Right lobe of liver (tissue), 6 donors: ENCODE results near the gene BPGM. TPM values are rescaled to one million over a fixed set of nuclear protein-coding genes. Genes with fewer than 3 reads are reported as not detected.

Source experiments
- ATAC-seq, 4 donors: fragments of 200-7000 bp; cut with Tn5 transposase; one replicate each; pipeline ENCODE4 v1.9.1; 2020; ENCODE audit warnings: mild to moderate bottlenecking in 4 of 4, moderate library complexity in 4 of 4
- DNase-seq, 3 donors: peaks; one replicate each; pipeline ENCODE4 v3.0.0-alpha.2; 2020
- H3K27ac ChIP-seq, 3 donors: fragments of 200-600 bp; one replicate each; pipeline ENCODE4 v1.8.0; 2022
- H3K27me3 ChIP-seq, 2 donors: fragments of 200-600 bp; one replicate each; pipeline ENCODE4 v1.8.0; 2022
- H3K36me3 ChIP-seq, 4 donors: fragments of 200-600 bp; sonication (generic) in 1 of 4; one replicate each; pipeline versions ENCODE4 v1.5.1 to v1.8.0; 2017 to 2022; ENCODE audit warnings: control low read depth in 1 of 4
- H3K4me1 ChIP-seq, 4 donors: fragments of 200-600 bp; sonication (generic) in 1 of 4; one replicate each; pipeline versions ENCODE4 v1.5.1 to v1.8.0; 2017 to 2022; ENCODE audit warnings: control low read depth in 1 of 4
- H3K4me3 ChIP-seq, 3 donors: fragments of 200-600 bp; one replicate each; pipeline ENCODE4 v1.8.0; 2022
- H3K9me3 ChIP-seq, 4 donors: fragments of 200-600 bp; sonication (generic) in 1 of 4; one replicate each; pipeline versions ENCODE4 v1.5.1 to v1.8.0; 2017 to 2022; ENCODE audit warnings: control low read depth in 1 of 4
- POLR2A ChIP-seq: fragments of 450-650 bp; IDR thresholded peaks from one replicate; pipeline ENCODE4 v1.6.1; 2017; ENCODE audit warnings: antibody characterized with exemption, mild to moderate bottlenecking
- WGBS: methylation state at CpG from one replicate; pipeline ENCODE4 v1.1.6; 2018; ENCODE audit warnings: low coverage, low lambda C conversion rate; ENCODE audit not compliant: insufficient coverage; ENCODE audit errors: missing lambda C conversion rate; 5-methylcytosine and 5-hydroxymethylcytosine counted together
- intact Hi-C, 2 donors: fragments of 100-400 bp; cut with DNase I; formaldehyde crosslinking; loops; one replicate each; pipeline versions ENCODE4 v1.11.2 to v1.14.1; 2022
- total RNA-seq, 6 experiments: library from RNA; depleted of rRNA in 2 of 6; stranded (reverse); fragments of >200 nt in 2 of 6; fragmentation: NEBNext Ultra II Directional in 3 of 6; extraction: Animal tissue kit (Norgen Biotek cat#: 25700) in 3 of 6; gene quantifications; one replicate each; pipeline versions ENCODE4 v1.1.0 to v1.2.4, GENCODE V29; 2016 to 2023
- TF ChIP-seq, protein P1 (sequence below), 4 donors: fragments of 200-600 bp in 3 of 4; fragments of 450-650 bp in 1 of 4; IDR thresholded peaks; one replicate each; pipeline versions ENCODE4 v1.5.1 to v1.8.0; 2016 to 2022; ENCODE audit warnings: antibody characterized with exemption in 4 of 4, mild to moderate bottlenecking in 2 of 4
- donor health status: DM: no; HTN: yes; CAD: no.
- donor health status: DM: no; HTN: no; CAD: no.
- donor health status: DM: no; HTN: no; CAD: no.
- donor health status: DM: no; HTN: yes; CAD: no.
- donor health status: DM: no; HTN: yes; CAD: no.

Gene BPGM
- total RNA-seq, 6 experiments from 2014 or later, result 5.9 to 10.9 (median 7.3) TPM

DNA sequence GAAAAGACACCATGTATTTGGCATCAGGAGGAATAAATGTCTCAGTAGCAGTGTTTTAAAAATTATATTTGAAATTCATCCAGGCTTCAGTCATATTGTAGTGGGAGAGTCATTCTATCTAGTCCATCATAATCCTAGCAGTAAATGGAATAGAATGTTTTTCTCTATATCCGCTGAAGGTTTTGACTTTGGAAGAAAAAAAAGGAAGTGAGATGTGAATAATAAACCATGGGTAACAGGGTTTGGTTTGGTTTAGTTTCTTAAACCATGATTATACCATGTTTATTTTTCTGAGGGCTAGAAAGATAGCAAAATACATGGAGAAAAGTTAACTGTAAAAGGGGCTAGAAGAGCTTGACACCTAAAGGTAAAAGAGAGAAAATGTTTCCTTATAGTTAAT is 16.4 kb upstream of the BPGM start:
- H3K4me3 ChIP-seq, result no peak overlapping the region
- intact Hi-C loops, result no loop called here
- no peaks in the 10 kb centered on the region for H3K9me3 ChIP-seq
- DNase-seq (no peak), ATAC-seq (no peak)
- TF ChIP-seq, protein P1, sequence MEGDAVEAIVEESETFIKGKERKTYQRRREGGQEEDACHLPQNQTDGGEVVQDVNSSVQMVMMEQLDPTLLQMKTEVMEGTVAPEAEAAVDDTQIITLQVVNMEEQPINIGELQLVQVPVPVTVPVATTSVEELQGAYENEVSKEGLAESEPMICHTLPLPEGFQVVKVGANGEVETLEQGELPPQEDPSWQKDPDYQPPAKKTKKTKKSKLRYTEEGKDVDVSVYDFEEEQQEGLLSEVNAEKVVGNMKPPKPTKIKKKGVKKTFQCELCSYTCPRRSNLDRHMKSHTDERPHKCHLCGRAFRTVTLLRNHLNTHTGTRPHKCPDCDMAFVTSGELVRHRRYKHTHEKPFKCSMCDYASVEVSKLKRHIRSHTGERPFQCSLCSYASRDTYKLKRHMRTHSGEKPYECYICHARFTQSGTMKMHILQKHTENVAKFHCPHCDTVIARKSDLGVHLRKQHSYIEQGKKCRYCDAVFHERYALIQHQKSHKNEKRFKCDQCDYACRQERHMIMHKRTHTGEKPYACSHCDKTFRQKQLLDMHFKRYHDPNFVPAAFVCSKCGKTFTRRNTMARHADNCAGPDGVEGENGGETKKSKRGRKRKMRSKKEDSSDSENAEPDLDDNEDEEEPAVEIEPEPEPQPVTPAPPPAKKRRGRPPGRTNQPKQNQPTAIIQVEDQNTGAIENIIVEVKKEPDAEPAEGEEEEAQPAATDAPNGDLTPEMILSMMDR (IDR thresholded peaks at IDR 0.05), result no peak
- TF ChIP-seq POLR2A, result no peak
- no peaks in the 10 kb centered on the region for H3K36me3 ChIP-seq
- 81% methylated on average over 1 of the region's 1 CpG for WGBS
- no peaks in the 10 kb centered on the region for H3K27me3 ChIP-seq
- H3K4me1 ChIP-seq, result no peaks in the 10 kb centered on the region
- H3K27ac ChIP-seq, result no peak overlapping the region

DNA sequence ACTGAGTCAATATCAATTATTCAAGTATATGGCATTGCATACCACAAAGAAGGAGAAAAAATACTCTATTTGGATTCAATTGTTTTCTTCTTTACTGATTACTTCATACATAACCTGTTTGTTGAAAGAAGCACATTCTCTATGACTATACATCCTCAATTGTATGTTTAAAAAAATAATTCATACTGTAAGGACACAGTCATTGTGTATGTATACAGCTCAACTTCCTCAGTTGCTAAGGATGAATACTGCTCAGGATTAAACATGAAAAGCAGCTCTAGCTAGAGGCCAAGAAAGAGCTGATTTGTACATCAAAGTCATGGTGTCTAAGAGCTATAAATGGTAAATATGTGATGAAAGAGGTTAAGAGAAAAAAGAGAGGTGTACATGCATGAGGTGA is 15.8 kb upstream of the BPGM start:
- ATAC-seq (no peak), DNase-seq (no peak)
- Histone ChIP-seq H3K27ac (no peak overlapping the region), H3K9me3 (no peaks in the 10 kb centered on the region), H3K4me3 (no peak overlapping the region), H3K36me3 (no peaks in the 10 kb centered on the region), H3K4me1 (no peaks in the 10 kb centered on the region), H3K27me3 (no peaks in the 10 kb centered on the region)
- intact Hi-C loops, result no loop called here
- TF ChIP-seq, protein P1 (IDR thresholded peaks at IDR 0.05), result no peak
- no peak for TF ChIP-seq POLR2A

DNA sequence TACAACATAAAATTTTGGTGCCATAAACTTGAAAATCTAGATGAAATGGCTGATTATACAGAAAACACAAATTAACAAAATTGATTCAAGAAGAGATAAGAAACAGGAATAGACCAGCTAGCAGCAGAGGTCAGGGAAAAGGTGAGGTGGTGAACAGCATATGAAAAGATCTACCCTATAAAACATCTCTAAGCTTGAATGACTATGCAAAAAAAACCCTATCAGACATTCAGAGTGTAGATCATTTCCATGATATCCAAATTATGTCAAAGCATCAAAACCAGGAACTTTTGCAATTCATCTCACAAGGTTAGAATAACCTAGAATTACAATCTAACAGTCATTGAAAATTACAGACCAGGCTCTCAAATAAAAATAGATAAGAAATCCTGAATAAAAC is 14.6 kb upstream of the BPGM start:
- Histone ChIP-seq H3K9me3 (no peaks in the 10 kb centered on the region), H3K4me1 (no peaks in the 10 kb centered on the region), H3K27ac (no peak overlapping the region), H3K36me3 (no peaks in the 10 kb centered on the region), H3K27me3 (no peaks in the 10 kb centered on the region), H3K4me3 (no peak overlapping the region)
- DNase-seq (no peak), ATAC-seq (no peak)
- TF ChIP-seq POLR2A, result no peak
- TF ChIP-seq, protein P1 (IDR thresholded peaks at IDR 0.05), result no peak
- intact Hi-C loops, result no loop called here

DNA sequence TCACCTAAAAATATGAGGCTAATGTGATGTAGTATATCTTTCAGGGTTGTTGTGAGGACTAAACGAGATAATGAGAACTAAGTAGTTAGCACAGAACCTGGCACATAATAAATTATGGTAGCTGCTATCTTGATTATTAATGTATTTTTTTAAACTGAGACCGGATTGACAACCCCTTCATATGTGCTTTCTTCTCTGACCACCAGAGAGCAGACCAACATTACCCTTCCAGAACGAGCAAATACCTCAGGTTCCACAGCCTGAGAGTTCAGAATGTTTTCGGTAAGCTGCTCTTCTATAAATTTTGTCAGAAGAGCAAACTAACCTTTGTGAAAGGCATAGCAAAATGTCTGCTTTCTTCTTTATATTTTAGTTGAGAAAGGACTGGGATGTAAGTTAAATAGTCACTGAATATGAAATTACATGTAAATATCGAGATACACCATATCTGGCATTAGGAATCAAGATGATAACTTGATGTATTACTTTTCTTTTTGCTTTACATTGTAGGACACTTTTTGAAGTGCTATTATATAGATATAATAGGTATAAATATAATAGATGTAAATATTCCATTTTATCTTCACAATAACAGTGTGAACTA is 13.6 kb upstream of the BPGM start:
- Histone ChIP-seq H3K4me3 (no peak overlapping the region), H3K4me1 (no peaks in the 10 kb centered on the region), H3K27ac (no peak overlapping the region), H3K27me3 (no peaks in the 10 kb centered on the region), H3K9me3 (no peaks in the 10 kb centered on the region), H3K36me3 (no peaks in the 10 kb centered on the region)
- TF ChIP-seq, protein P1 (IDR thresholded peaks at IDR 0.05), result peak; percentile 47 to 59 (median 55)
- no peak for TF ChIP-seq POLR2A
- intact Hi-C loops, result no loop called here
- WGBS, result 30% methylated on average over 5 of the region's 5 CpGs
- ATAC-seq, result peak; percentile 73 to 86 (median 76)
- DNase-seq, result no peak

DNA sequence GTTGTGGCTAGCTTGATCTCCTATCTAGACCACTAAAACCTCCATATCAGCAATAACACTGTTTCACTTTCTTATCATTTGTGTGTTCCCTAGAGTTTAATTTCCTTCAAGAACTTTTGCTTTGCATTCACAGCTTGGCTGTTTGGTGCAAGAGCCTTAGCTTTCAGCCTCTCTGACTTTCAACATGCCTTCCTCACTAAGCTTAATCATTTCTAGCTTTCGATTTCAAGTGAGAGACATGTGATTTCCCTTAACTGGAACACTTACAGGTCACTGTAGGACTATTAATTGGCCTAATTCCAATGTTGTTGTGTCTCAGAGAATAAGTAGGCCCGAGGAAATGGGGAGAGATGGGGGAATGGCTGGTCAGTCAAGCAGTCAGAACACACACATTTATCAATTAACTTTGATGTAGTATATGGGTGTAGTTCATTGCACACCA is 10.6 kb upstream of the BPGM start:
- DNase-seq, result no peak
- peak; percentile 73 to 80 (median 78) for ATAC-seq
- 8% methylated on average over 2 of the region's 2 CpGs for WGBS
- H3K27me3 ChIP-seq, result no peaks in the 10 kb centered on the region
- no peaks in the 10 kb centered on the region for H3K4me1 ChIP-seq
- intact Hi-C loops, result no loop called here
- no peak overlapping the region for H3K4me3 ChIP-seq
- H3K9me3 ChIP-seq, result no peaks in the 10 kb centered on the region
- no peak for TF ChIP-seq POLR2A
- TF ChIP-seq, protein P1 (IDR thresholded peaks at IDR 0.05), result no peak
- H3K27ac ChIP-seq, result peak overlapping the region in 1 of 3 donors; percentile 10
- H3K36me3 ChIP-seq, result no peaks in the 10 kb centered on the region
